GM18499 (cell line): ENCODE results near the gene RWDD2A.
"Not testable (repeated sequence)": the region's sequence is repeated elsewhere in the genome, so short reads cannot be mapped to it uniquely, and the experiment has no call there.

Experiments used
- ATAC-seq: cut with Tn5 transposase; IDR thresholded peaks from one replicate; pipeline ENCODE4 v1.9.1; 2021; ENCODE audit warnings: moderate number of reproducible peaks; ENCODE audit not compliant: insufficient read depth, unreplicated experiment

Gene RWDD2A

GRCh38 chr6:83192871-83193746 is at the start of gene RWDD2A, which contains the start of gene PGM3:
Gene RWDD2A, plus strand, starts transcription at chr6:83193357. Its CDS starts 1,095 bp downstream, at chr6:83194452.
Gene PGM3, minus strand, starts transcription at chr6:83193265. Its CDS starts 2,253 bp downstream, at chr6:83191012.
- ATAC-seq = peak; percentile 91

- ATAC-seq = no peak
Observed at GRCh38 chr6:83151114-83151513, 42.0 kb upstream of the RWDD2A start.

- ATAC-seq = no peak
Observed at GRCh38 chr6:83152913-83153312, 40.2 kb upstream of the RWDD2A start.

- ATAC-seq = no peak
Observed at GRCh38 chr6:83153883-83154521, 39.2 kb upstream of the RWDD2A start.

- ATAC-seq = no peak
Observed at GRCh38 chr6:83155794-83156193, 37.4 kb upstream of the RWDD2A start.

GRCh38 chr6:83160167-83160566 is 33.0 kb upstream of the RWDD2A start:
- ATAC-seq = no peak

- no peak for ATAC-seq
Observed at GRCh38 chr6:83167726-83168278, 25.4 kb upstream of the RWDD2A start.

- no peak for ATAC-seq
Observed at GRCh38 chr6:83168556-83168955, 24.6 kb upstream of the RWDD2A start.

- no peak for ATAC-seq
Observed at GRCh38 chr6:83169106-83169505, 24.1 kb upstream of the RWDD2A start.

GRCh38 chr6:83169511-83169910 is 23.6 kb upstream of the RWDD2A start:
- ATAC-seq = no peak

GRCh38 chr6:83176246-83176645 is 16.9 kb upstream of the RWDD2A start:
- ATAC-seq = no peak

GRCh38 chr6:83180426-83180950 is 12.7 kb upstream of the RWDD2A start:
- no peak for ATAC-seq

GRCh38 chr6:83182114-83182513 is 11.0 kb upstream of the RWDD2A start:
- no peak for ATAC-seq

GRCh38 chr6:83183082-83183828 is 9.9 kb upstream of the RWDD2A start:
- ATAC-seq = no peak

GRCh38 chr6:83185096-83185495 is 8.1 kb upstream of the RWDD2A start:
- ATAC-seq = no peak

- ATAC-seq = no peak
Observed at GRCh38 chr6:83188501-83188900, 4.7 kb upstream of the RWDD2A start.

- ATAC-seq = no peak
Observed at GRCh38 chr6:83190626-83191025, 2.5 kb upstream of the RWDD2A start.

GRCh38 chr6:83191974-83192373 is 1.2 kb upstream of the RWDD2A start:
- ATAC-seq = not testable (repeated sequence)

GRCh38 chr6:83192456-83192855 is 701 bp upstream of the RWDD2A start:
- no peak for ATAC-seq
